HCT116 (cell line): Measurements from ENCODE around the gene CBR4. TPM values are rescaled to one million over a fixed set of nuclear protein-coding genes. Genes with fewer than 3 reads are reported as not detected.

Experiments
- ATAC-seq: fragments of 200-7000 bp; cut with Tn5 transposase; 2 replicates; pipeline ENCODE4 v1.9.1; 2020; ENCODE audit warnings: mild to moderate bottlenecking, moderate library complexity
- BruUV-seq: library from RNA; stranded (reverse); fragments of 400-500 nt; replicated peaks from 2 replicates; lab custom pipeline; 2021; lab: Mats Ljungman, UMichigan
- CTCF ChIA-PET: fragments of 300-600 bp; sonication (Branson Sonifier 250); formaldehyde crosslinking; loops from one replicate; lab custom pipeline; 2021; ENCODE audit warnings: antibody characterized with exemption; lab: Charles Lee
- POLR2A ChIA-PET: fragments of 300-600, 350-600 bp; sonication (Branson Sonifier 250); formaldehyde crosslinking; loops from one replicate; lab custom pipeline; 2021; ENCODE audit warnings: antibody characterized with exemption; lab: Charles Lee
- RAD21 ChIA-PET, 2 experiments: fragments of 300-600 bp; sonication (Branson Sonifier 250); formaldehyde crosslinking; loops; one replicate each; lab custom pipeline; 2023; ENCODE audit warnings: low total read pairs in 2 of 2; ENCODE audit not compliant: uncharacterized antibody in 2 of 2, unreplicated experiment in 2 of 2, low non-redundant PET in 1 of 2; lab: Charles Lee
- DNase-seq: peaks from one replicate; pipeline ENCODE4 v3.0.0-alpha.2; 2010; ENCODE audit warnings: low read depth, low spot score
- H2AFZ ChIP-seq: fragments of 200-600 bp; shearing (Covaris generic), sonication (generic); 2 replicates; pipeline ENCODE4 v1.6.1; 2017; ENCODE audit warnings: low read depth, mixed run types, mixed read lengths, antibody characterized with exemption, low read length; ENCODE audit not compliant: poor library complexity, severe bottlenecking
- H3K27ac ChIP-seq: 2 replicates; pipeline ENCODE4 v1.5.1; 2012; ENCODE audit warnings: low read depth, low read length
- H3K27me3 ChIP-seq: fragments of 200-600 bp; sonication (generic); 2 replicates; pipeline ENCODE4 v1.6.1; 2016; ENCODE audit warnings: mixed run types, low read length, mixed read lengths; ENCODE audit not compliant: insufficient read depth
- H3K36me3 ChIP-seq, 2 experiments: fragments of 200-500 bp in 1 of 2; fragments of 200-600 bp in 1 of 2; sonication (Bioruptor generic) in 1 of 2; sonication (generic) in 1 of 2; 2 replicates each; pipeline versions ENCODE4 v1.5.1 to v1.6.1; 2014 to 2016; ENCODE audit warnings: low read length in 2 of 2, inconsistent platforms in 1 of 2, mixed read lengths in 1 of 2, mixed run types in 1 of 2; ENCODE audit not compliant: insufficient read depth in 2 of 2, control insufficient read depth in 1 of 2
- H3K4me1 ChIP-seq, 2 experiments: fragments of 200-600 bp in 1 of 2; sonication (generic) in 1 of 2; 2 replicates each; pipeline versions ENCODE4 v1.5.1 to v1.6.1; 2012 to 2017; ENCODE audit warnings: low read length in 2 of 2, inconsistent platforms in 1 of 2, mild to moderate bottlenecking in 1 of 2, mixed read lengths in 1 of 2, mixed run types in 1 of 2, moderate library complexity in 1 of 2; ENCODE audit not compliant: insufficient read depth in 2 of 2, control insufficient read depth in 1 of 2
- H3K4me2 ChIP-seq: fragments of 200-600 bp; sonication (generic); 2 replicates; pipeline ENCODE4 v1.6.1; 2017; ENCODE audit warnings: mixed run types, low read length, mixed read lengths
- H3K4me3 ChIP-seq, 2 experiments: fragments of 200-600 bp in 1 of 2; sonication (generic) in 1 of 2; replicated peaks in 1 of 2; 2 replicates each; pipeline ENCODE4 v1.5.1; 2011 to 2016; ENCODE audit warnings: low read length in 2 of 2, control low read depth in 1 of 2, low read depth in 1 of 2, mild to moderate bottlenecking in 1 of 2, mixed read lengths in 1 of 2, mixed run types in 1 of 2
- H3K79me2 ChIP-seq: fragments of 200-600 bp; sonication (generic); 2 replicates; pipeline ENCODE4 v1.6.1; 2017; ENCODE audit warnings: mild to moderate bottlenecking, mixed run types, low read length, moderate library complexity, mixed read lengths; ENCODE audit not compliant: insufficient read depth
- H3K9ac ChIP-seq: fragments of 200-600 bp; sonication (generic); 2 replicates; pipeline ENCODE4 v1.6.1; 2016; ENCODE audit warnings: low read length, mixed read lengths
- H3K9me2 ChIP-seq: fragments of 200-600 bp; sonication (generic), shearing (Covaris generic); 2 replicates; pipeline ENCODE4 v1.6.1; 2017; ENCODE audit warnings: mixed run types, mild to moderate bottlenecking, moderate library complexity; ENCODE audit not compliant: insufficient read depth
- H3K9me3 ChIP-seq, 2 experiments: fragments of 200-500 bp in 1 of 2; fragments of 200-600 bp in 1 of 2; sonication (Bioruptor generic) in 1 of 2; sonication (generic) in 1 of 2; 2 replicates each; pipeline ENCODE4 v1.6.1; 2014 to 2017; ENCODE audit warnings: low read length in 2 of 2, mixed read lengths in 2 of 2, inconsistent platforms in 1 of 2, low read depth in 1 of 2, mild to moderate bottlenecking in 1 of 2, mixed run types in 1 of 2, moderate library complexity in 1 of 2; ENCODE audit not compliant: control insufficient read depth in 1 of 2, insufficient read depth in 1 of 2
- H4K20me1 ChIP-seq: fragments of 200-600 bp; sonication (generic), shearing (Covaris generic); 2 replicates; pipeline ENCODE4 v1.6.1; 2017; ENCODE audit warnings: mixed run types, mild to moderate bottlenecking, moderate library complexity; ENCODE audit not compliant: insufficient read depth
- ATF3 ChIP-seq: IDR thresholded peaks from 2 replicates; pipeline ENCODE4 v1.6.1; 2012
- CEBPB ChIP-seq: IDR thresholded peaks from 2 replicates; pipeline ENCODE4 v1.6.1; 2012; ENCODE audit warnings: low read depth
- JUND ChIP-seq: IDR thresholded peaks from 2 replicates; pipeline ENCODE4 v1.6.1; 2012
- POLR2AphosphoS5 ChIP-seq: IDR thresholded peaks from 2 replicates; pipeline ENCODE4 v1.6.1; 2011; ENCODE audit warnings: mild to moderate bottlenecking, low read depth, low read length, moderate library complexity
- RAD21 ChIP-seq: IDR thresholded peaks from 2 replicates; pipeline ENCODE4 v1.6.1; 2012; ENCODE audit warnings: low read depth, mild to moderate bottlenecking
- REST ChIP-seq: IDR thresholded peaks from 2 replicates; pipeline ENCODE4 v1.6.1; 2012; ENCODE audit warnings: low read depth
- SRF ChIP-seq: IDR thresholded peaks from 2 replicates; pipeline ENCODE4 v1.6.1; 2012; ENCODE audit warnings: low read depth
- ZNF274 ChIP-seq: fragments of 200-500 bp; sonication (Bioruptor generic); IDR thresholded peaks from 2 replicates; pipeline ENCODE4 v1.6.1; 2014; ENCODE audit warnings: mild to moderate bottlenecking, low read depth, low read length, inconsistent platforms
- intact Hi-C: fragments of 100-400 bp; cut with micrococcal nuclease; formaldehyde crosslinking; loops from 2 replicates; pipeline ENCODE4 v1.10.0; 2022
- total RNA-seq: library from RNA; stranded (reverse); gene quantifications from one replicate; pipeline ENCODE4 v1.2.1, GENCODE V29; 2021; ENCODE audit not compliant: unreplicated experiment

The CBR4 gene
- total RNA-seq, 1 experiment from 2014 or later = 32.3 TPM

- ATAC-seq = no peak
- no TSS peak for BruUV-seq
- no peak overlapping the region for H3K4me3 ChIP-seq
- ChIA-PET CTCF (interaction anchor here (1.0 to 1.1 kb wide), 2 partner anchors 13 to 16 kb away, joined by 3 read pairs; no protein-coding TSS in a partner anchor), POLR2A (no interaction called here), RAD21 (no interaction called here)
- no peak overlapping the region for H3K9ac ChIP-seq
- no peak for DNase-seq
- H3K36me3 ChIP-seq = no peaks in the 10 kb centered on the region
- H3K4me1 ChIP-seq = peaks cover 11 to 19% of the 10 kb centered on the region in 2 experiments; a peak in 3 of 4 replicates
- H3K9me2 ChIP-seq = no peaks in the 10 kb centered on the region
- H4K20me1 ChIP-seq = no peaks in the 10 kb centered on the region
- H3K27ac ChIP-seq = no peak overlapping the region
- H2AFZ ChIP-seq = no peak overlapping the region
- TF ChIP-seq JUND = no peak
- no peak for TF ChIP-seq ATF3
- TF ChIP-seq ZNF274 = no peak
- no peak for TF ChIP-seq CEBPB
- no peak for TF ChIP-seq SRF
- TF ChIP-seq POLR2AphosphoS5 = no peak
- TF ChIP-seq RAD21 = no peak
- no peak for TF ChIP-seq REST
- no peaks in the 10 kb centered on the region for H3K9me3 ChIP-seq
- no peaks in the 10 kb centered on the region for H3K27me3 ChIP-seq
- intact Hi-C loops = loop anchor here (5.0 kb wide), 2 partner anchors 300 to 550 kb away; no protein-coding TSS in a partner anchor
- peaks cover 24% of the 10 kb centered on the region for H3K79me2 ChIP-seq
- no peak overlapping the region for H3K4me2 ChIP-seq
Measured at GRCh38 chr4:169012049-169012448, 2.0 kb upstream of the CBR4 start.
